Subcutaneous adipose tissue (tissue), 4 donors: Measurements from ENCODE around the gene WIPF2. TPM values are rescaled to one million over a fixed set of nuclear protein-coding genes. Genes with fewer than 3 reads are reported as not detected.

ENCODE experiments used
- total RNA-seq, 4 donors: library from RNA; depleted of rRNA; stranded (reverse); fragments of >200 nt; gene quantifications; one replicate each; pipeline ENCODE4 v1.1.0, GENCODE V29; 2016
- TF ChIP-seq, protein P1 (sequence below): fragments of 450-650 bp; IDR thresholded peaks from one replicate; pipeline ENCODE4 v1.5.1; 2016; ENCODE audit warnings: low read depth, mild to moderate bottlenecking, control low read depth, antibody characterized with exemption, moderate library complexity

The WIPF2 gene
- total RNA-seq, 4 donors from 2014 or later = 8.1 to 10.2 (median 9.7) TPM

DNA sequence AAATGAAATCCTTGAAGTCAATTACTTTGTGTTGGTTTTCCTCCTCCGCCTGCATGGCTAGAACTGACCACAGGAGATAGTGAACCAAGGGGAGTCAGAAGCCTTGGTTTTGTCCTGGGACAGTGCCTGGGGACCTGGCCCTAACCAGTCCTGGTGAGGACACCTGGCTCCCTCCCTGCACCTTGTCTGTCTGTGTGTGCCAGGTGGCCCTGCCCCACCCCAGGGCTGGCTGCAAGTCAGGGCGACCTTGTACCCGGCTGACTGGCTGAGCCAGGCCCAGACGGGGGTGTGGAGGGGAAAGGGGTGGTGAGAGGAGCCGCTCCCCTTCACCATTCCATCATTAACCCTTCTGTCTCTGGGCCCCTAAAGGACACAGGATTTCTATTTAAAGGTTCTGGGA is 38.4 kb upstream of the WIPF2 start:
- TF ChIP-seq, protein P1, sequence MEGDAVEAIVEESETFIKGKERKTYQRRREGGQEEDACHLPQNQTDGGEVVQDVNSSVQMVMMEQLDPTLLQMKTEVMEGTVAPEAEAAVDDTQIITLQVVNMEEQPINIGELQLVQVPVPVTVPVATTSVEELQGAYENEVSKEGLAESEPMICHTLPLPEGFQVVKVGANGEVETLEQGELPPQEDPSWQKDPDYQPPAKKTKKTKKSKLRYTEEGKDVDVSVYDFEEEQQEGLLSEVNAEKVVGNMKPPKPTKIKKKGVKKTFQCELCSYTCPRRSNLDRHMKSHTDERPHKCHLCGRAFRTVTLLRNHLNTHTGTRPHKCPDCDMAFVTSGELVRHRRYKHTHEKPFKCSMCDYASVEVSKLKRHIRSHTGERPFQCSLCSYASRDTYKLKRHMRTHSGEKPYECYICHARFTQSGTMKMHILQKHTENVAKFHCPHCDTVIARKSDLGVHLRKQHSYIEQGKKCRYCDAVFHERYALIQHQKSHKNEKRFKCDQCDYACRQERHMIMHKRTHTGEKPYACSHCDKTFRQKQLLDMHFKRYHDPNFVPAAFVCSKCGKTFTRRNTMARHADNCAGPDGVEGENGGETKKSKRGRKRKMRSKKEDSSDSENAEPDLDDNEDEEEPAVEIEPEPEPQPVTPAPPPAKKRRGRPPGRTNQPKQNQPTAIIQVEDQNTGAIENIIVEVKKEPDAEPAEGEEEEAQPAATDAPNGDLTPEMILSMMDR = no peak

DNA sequence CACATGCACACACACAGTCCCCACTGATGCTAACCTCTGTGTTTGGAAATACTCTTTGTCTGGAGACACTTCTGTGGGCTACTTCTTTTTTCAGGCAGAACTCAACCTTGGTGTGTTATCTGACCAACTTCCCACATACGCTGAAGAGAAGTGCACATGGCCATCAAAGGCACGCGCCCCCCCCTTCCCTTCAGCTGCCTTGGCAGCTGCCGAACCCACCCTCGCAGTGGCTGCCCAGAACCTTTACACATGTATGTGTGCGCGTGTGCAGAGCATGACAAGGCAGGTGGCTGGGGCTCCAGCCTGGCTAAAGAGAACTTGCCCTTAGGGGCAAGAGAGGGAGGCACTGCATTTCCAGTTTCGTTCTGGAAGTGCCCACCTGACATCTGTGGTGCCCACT is 37.9 kb upstream of the WIPF2 start:
- TF ChIP-seq, protein P1 = no peak

DNA sequence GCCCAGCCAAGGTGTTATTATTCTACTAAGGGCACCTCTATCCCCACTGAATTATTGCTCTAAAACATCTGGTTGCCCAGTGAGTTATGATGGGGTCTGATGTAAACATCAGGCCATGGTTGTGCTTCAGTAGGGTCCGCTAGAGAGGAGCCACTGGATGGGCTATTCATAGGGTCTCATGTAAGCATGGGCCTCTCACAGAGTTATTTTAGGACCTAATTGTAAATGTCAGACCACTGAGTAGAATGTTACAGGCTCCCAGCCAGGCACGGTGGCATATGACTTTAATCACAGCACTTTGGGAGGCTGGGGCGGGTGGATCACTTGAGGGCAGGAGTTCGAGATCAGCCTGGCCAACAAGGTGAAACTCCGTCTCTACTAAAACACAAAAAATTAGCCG is 36.5 kb upstream of the WIPF2 start:
- TF ChIP-seq, protein P1 = no peak

DNA sequence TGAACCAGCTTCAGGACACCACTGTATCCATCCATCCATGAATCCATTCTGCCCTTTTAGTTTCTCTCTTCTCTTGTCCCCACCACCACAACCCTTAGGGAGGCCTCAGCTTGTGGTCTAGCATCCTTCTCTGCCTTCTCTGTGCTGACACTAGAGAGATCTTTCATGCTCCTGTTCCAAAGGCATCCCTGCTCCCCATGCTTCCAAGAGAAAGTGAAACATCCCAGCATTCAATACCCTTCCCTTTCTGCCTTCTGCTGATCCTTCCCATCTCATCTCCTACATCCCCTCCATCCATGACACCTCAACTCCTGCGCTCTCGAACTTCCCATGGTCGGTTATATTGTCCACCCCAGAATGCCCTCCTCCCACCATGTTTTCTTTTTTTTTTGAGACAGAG is 31.9 kb upstream of the WIPF2 start:
- TF ChIP-seq, protein P1 = no peak

DNA sequence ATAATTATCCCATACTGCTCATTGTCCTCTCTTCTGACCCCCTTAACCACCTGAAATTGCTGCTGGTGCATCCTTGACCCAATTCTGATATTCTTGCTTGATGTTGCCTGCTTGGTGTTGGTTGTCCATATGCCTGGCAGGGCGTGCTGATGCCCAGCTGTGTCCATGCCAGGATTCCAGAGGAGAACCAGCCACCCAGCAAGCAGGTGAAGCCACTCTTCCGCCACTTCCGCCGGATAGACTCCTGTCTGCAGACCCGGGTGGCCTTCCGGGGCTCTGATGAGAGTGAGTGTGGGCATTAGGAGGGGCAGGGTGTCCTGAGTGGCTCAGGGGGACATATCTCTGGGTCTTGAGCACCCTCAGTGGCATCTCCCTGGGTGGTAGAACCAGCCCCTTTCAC is 30.4 kb upstream of the WIPF2 start:
- TF ChIP-seq, protein P1 = no peak

DNA sequence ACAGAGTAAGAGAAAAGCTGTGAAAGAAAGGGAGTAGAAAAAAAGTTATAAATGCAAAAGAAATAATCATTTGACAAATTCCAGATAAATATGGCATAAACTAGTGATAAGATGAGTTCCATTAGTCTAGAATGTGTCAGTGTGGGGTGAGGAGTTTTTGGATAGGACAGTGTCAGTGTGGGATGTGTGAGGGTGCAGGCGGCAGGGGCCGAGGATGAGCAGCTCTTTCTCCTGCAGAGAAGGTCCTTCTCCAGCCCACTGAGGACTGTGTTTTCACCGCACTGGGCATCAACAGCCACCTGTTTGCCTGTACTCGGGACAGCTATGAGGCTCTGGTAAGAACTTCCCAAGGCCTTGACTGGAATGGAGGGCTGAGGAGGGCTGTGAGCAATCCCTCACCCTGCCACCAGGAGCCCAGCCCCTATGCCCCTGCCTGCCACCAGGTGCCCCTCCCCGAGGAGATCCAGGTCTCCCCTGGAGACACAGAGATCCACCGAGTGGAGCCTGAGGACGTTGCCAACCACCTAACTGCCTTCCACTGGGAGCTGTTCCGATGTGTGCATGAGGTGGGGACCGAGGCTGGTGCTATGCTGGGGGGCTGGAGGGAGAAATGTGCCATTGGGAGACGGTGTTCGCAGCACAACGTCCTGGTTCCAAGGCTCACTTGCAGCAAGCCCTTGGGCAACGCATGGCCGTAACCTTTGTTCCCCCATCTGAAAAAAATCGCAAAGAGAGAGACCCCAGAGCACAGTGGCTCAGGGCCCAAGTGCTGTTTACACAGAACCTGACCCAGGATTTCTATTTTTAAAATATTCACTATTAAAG is 28.7 kb upstream of the WIPF2 start:
- TF ChIP-seq, protein P1 = no peak

DNA sequence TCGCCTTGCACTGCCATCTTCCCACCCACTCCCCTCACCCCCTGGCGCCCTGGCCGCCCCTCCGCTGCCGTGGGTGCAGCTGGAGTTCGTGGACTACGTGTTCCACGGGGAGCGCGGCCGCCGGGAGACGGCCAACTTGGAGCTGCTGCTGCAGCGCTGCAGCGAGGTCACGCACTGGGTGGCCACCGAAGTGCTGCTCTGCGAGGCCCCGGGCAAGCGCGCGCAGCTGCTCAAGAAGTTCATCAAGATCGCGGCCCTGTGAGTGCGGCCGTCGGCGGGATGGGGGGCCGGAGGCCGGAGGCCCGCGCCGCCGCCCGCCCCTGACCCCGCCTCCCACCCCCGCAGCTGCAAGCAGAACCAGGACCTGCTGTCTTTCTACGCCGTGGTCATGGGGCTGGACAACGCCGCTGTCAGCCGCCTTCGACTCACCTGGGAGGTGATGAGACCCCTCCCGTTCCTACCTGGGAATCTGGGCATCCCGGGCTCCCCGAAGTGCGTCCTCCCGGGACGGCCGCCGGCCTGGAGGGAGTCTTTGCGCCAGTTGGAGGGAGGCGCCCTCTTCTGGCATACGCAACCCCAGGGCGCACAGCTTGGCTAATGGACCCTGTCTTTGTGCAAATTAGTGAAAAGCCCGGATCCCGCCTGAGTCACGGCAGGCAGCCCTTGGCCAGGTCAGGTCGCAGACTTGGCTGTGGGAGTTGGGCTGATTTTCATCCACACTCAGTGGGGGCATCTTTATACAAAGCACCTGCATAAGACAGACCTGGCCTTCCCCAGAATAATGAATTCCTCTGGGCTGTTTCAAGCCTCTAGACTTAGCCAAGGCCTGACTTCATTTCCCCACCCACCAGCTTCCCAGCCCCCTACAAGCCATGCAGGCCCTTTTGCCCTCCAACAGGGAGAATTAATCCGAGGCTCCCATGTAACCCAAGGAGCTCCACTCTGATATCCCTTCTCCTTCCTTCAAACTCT is 27.6 kb upstream of the WIPF2 start:
- TF ChIP-seq, protein P1 = no peak
